ENCODE measurements around the gene KIF21A.

Gene KIF21A

DNA sequence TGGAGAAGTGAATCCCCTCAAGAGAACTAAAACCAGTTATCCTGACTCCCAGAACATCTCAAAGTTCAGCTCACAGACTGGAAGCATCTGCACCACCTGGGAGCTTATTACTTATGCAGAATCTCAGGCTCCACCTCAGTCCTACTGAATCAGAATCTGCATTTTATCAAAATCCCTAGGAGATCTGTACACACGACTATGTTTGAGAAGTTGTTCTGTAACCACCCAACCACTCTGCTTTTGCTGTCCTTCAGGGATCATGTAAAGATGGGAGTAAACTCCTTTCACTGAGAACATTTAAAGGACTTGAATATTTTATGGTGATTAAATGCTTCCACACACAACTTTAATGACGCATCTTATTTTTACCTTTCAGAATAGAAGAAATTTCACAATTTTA, 98.0 kb downstream of the KIF21A start:
- no peak for DNase-seq
- Histone ChIP-seq H3K4me1 (ENCODE audit: control extremely low read depth in 1 of 4, control insufficient read depth in 4 of 4, insufficient read depth in 4 of 4, low read length in 3 of 4) (no peaks in the 10 kb centered on the region), H3K9me3 (ENCODE audit: control extremely low read depth in 1 of 5, control insufficient read depth in 4 of 5, insufficient read depth in 2 of 5, low read depth in 1 of 5, low read length in 4 of 5) (no peaks in the 10 kb centered on the region), H3K27ac (ENCODE audit: insufficient read depth in 1 of 2, low read depth in 1 of 2, low read length in 2 of 2, poor library complexity in 1 of 2, severe bottlenecking in 2 of 2) (no peak overlapping the region), H3K4me3 (ENCODE audit: control insufficient read depth in 1 of 7, extremely low read depth in 1 of 7, insufficient read depth in 4 of 7, low read depth in 2 of 7, low read length in 6 of 7) (no peak overlapping the region), H3K27me3 (replicated peaks in 2 of 5; ENCODE audit: control insufficient read depth in 4 of 5, insufficient read depth in 5 of 5, low read length in 4 of 5) (no peaks in the 10 kb centered on the region), H3K36me3 (ENCODE audit: control insufficient read depth in 4 of 4, insufficient read depth in 4 of 4, low read length in 3 of 4) (no peaks in the 10 kb centered on the region)
- no CpG with 5 or more reads among the region's 2 CpGs for WGBS (ENCODE audit: insufficient coverage)
- POLR2A ChIA-PET = no interaction called here
- CTCF ChIA-PET = no interaction called here

DNA sequence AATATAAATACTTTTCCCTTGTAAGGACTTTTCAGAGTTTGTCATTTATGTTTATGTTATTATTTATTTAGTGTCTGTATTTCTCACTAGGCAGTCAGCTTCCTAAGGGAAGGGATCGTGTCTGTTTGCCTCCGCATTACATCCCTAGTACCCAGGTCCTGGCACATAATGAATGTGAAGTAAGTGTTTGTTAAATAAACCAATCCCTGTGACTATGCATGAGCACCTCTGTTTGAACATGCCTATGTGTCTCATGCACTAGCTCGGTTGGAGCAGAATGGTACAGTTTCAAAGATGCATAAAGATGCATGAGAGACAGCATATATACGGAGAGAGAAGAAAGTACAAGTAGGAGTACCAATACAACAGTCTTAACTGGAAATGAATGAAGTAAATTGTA, 99.3 kb downstream of the KIF21A start:
- Histone ChIP-seq H3K4me3 (ENCODE audit: control insufficient read depth in 1 of 7, extremely low read depth in 1 of 7, insufficient read depth in 4 of 7, low read depth in 2 of 7, low read length in 6 of 7) (no peak overlapping the region), H3K4me1 (ENCODE audit: control extremely low read depth in 1 of 4, control insufficient read depth in 4 of 4, insufficient read depth in 4 of 4, low read length in 3 of 4) (no peaks in the 10 kb centered on the region), H3K9me3 (ENCODE audit: control extremely low read depth in 1 of 5, control insufficient read depth in 4 of 5, insufficient read depth in 2 of 5, low read depth in 1 of 5, low read length in 4 of 5) (no peaks in the 10 kb centered on the region), H3K36me3 (ENCODE audit: control insufficient read depth in 4 of 4, insufficient read depth in 4 of 4, low read length in 3 of 4) (no peaks in the 10 kb centered on the region), H3K27me3 (replicated peaks in 2 of 5; ENCODE audit: control insufficient read depth in 4 of 5, insufficient read depth in 5 of 5, low read length in 4 of 5) (no peaks in the 10 kb centered on the region), H3K27ac (ENCODE audit: insufficient read depth in 1 of 2, low read depth in 1 of 2, low read length in 2 of 2, poor library complexity in 1 of 2, severe bottlenecking in 2 of 2) (no peak overlapping the region)
- CTCF ChIA-PET = no interaction called here
- POLR2A ChIA-PET = no interaction called here
- no peak for DNase-seq
- 100% methylated on average over 4 of the region's 4 CpGs for WGBS (ENCODE audit: insufficient coverage)

DNA sequence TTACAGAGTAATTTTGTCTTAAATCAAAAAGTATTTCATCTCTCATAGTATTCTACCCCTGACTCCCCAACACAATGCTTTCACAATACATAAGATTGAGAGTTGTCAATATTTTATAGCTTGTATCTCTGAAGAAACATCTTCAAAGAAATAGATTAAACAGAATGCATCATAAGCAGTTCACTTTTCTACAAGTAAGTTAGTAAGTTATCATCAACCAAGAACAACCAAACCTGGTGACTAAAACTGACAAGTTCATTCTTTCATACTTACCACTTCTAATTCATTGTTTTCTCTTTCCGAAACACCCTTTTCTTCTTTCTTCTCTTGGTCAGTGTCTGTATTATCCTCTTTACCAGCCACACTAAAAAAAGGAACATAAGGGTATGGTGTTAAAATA, 101.2 kb downstream of the KIF21A start:
- Histone ChIP-seq H3K36me3 (ENCODE audit: control insufficient read depth in 4 of 4, insufficient read depth in 4 of 4, low read length in 3 of 4) (no peaks in the 10 kb centered on the region), H3K9me3 (ENCODE audit: control extremely low read depth in 1 of 5, control insufficient read depth in 4 of 5, insufficient read depth in 2 of 5, low read depth in 1 of 5, low read length in 4 of 5) (no peaks in the 10 kb centered on the region), H3K27me3 (replicated peaks in 2 of 5; ENCODE audit: control insufficient read depth in 4 of 5, insufficient read depth in 5 of 5, low read length in 4 of 5) (no peaks in the 10 kb centered on the region), H3K4me1 (ENCODE audit: control extremely low read depth in 1 of 4, control insufficient read depth in 4 of 4, insufficient read depth in 4 of 4, low read length in 3 of 4) (no peaks in the 10 kb centered on the region), H3K27ac (ENCODE audit: insufficient read depth in 1 of 2, low read depth in 1 of 2, low read length in 2 of 2, poor library complexity in 1 of 2, severe bottlenecking in 2 of 2) (no peak overlapping the region), H3K4me3 (ENCODE audit: control insufficient read depth in 1 of 7, extremely low read depth in 1 of 7, insufficient read depth in 4 of 7, low read depth in 2 of 7, low read length in 6 of 7) (no peak overlapping the region)
- ChIA-PET CTCF (no interaction called here), POLR2A (no interaction called here)
- DNase-seq = no peak
- WGBS (ENCODE audit: insufficient coverage) = no CpG with 5 or more reads among the region's 1 CpG

DNA sequence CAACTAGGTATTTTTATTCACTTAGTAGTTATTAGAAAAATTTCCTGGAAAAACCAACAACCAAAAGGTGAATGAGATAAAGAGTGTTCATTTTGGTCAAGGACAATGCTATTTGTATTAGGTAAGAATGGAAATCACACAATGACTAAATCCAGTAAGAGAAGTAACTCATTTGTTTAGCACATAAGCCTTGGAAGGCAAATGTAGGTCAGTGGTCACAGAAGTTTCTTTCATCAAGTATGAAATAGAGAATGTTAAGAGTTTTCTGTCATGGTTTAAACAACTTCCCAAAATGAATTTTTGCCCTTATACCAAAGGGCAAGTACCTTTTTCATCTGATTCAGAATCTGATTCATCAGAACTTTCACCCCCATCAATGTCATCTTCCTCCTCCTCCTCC, 101.7 kb downstream of the KIF21A start:
- Histone ChIP-seq H3K9me3 (ENCODE audit: control extremely low read depth in 1 of 5, control insufficient read depth in 4 of 5, insufficient read depth in 2 of 5, low read depth in 1 of 5, low read length in 4 of 5) (no peaks in the 10 kb centered on the region), H3K4me1 (ENCODE audit: control extremely low read depth in 1 of 4, control insufficient read depth in 4 of 4, insufficient read depth in 4 of 4, low read length in 3 of 4) (no peaks in the 10 kb centered on the region), H3K36me3 (ENCODE audit: control insufficient read depth in 4 of 4, insufficient read depth in 4 of 4, low read length in 3 of 4) (no peaks in the 10 kb centered on the region), H3K4me3 (ENCODE audit: control insufficient read depth in 1 of 7, extremely low read depth in 1 of 7, insufficient read depth in 4 of 7, low read depth in 2 of 7, low read length in 6 of 7) (no peak overlapping the region), H3K27ac (ENCODE audit: insufficient read depth in 1 of 2, low read depth in 1 of 2, low read length in 2 of 2, poor library complexity in 1 of 2, severe bottlenecking in 2 of 2) (no peak overlapping the region), H3K27me3 (replicated peaks in 2 of 5; ENCODE audit: control insufficient read depth in 4 of 5, insufficient read depth in 5 of 5, low read length in 4 of 5) (no peaks in the 10 kb centered on the region)
- no peak for DNase-seq
- POLR2A ChIA-PET = no interaction called here
- CTCF ChIA-PET = no interaction called here

DNA sequence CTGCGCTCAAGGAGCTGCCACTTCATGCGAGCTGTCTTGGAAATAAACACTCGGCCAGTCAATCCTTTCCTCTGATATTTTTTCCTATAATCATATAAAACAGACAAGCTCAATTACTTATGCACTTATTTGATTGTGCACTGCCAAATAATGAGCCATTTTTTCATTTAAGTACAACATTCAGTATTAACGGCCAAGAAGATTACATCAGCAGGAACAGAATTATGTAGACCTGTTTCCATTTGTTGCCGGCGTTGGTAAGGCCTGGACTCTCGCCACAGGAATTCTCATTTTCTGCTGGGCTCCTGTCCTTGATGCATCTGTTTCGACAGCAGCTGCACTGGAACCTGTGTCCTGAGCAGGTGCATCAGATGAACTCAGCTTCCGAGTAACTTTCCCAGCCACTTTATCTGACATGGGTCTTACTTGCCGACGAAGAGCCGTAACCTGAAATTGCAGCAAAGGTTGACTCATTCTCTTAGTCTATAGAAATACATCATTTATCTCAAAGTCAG, 110.2 kb downstream of the KIF21A start:
- Histone ChIP-seq H3K4me3 (ENCODE audit: control insufficient read depth in 1 of 7, extremely low read depth in 1 of 7, insufficient read depth in 4 of 7, low read depth in 2 of 7, low read length in 6 of 7) (no peak overlapping the region), H3K27me3 (replicated peaks in 2 of 5; ENCODE audit: control insufficient read depth in 4 of 5, insufficient read depth in 5 of 5, low read length in 4 of 5) (no peaks in the 10 kb centered on the region), H3K27ac (ENCODE audit: insufficient read depth in 1 of 2, low read depth in 1 of 2, low read length in 2 of 2, poor library complexity in 1 of 2, severe bottlenecking in 2 of 2) (no peak overlapping the region), H3K36me3 (ENCODE audit: control insufficient read depth in 4 of 4, insufficient read depth in 4 of 4, low read length in 3 of 4) (peaks cover 0 to 4% (median 0%) of the 10 kb centered on the region in 4 experiments), H3K4me1 (ENCODE audit: control extremely low read depth in 1 of 4, control insufficient read depth in 4 of 4, insufficient read depth in 4 of 4, low read length in 3 of 4) (no peaks in the 10 kb centered on the region), H3K9me3 (ENCODE audit: control extremely low read depth in 1 of 5, control insufficient read depth in 4 of 5, insufficient read depth in 2 of 5, low read depth in 1 of 5, low read length in 4 of 5) (no peaks in the 10 kb centered on the region)
- ChIA-PET CTCF (interaction anchor here (0.6 kb wide), 1 partner anchor 117 kb away, joined by 3 read pairs; no protein-coding TSS in a partner anchor), POLR2A (no interaction called here)
- WGBS (ENCODE audit: insufficient coverage) = 95% methylated on average over 10 of the region's 12 CpGs
- DNase-seq = no peak

DNA sequence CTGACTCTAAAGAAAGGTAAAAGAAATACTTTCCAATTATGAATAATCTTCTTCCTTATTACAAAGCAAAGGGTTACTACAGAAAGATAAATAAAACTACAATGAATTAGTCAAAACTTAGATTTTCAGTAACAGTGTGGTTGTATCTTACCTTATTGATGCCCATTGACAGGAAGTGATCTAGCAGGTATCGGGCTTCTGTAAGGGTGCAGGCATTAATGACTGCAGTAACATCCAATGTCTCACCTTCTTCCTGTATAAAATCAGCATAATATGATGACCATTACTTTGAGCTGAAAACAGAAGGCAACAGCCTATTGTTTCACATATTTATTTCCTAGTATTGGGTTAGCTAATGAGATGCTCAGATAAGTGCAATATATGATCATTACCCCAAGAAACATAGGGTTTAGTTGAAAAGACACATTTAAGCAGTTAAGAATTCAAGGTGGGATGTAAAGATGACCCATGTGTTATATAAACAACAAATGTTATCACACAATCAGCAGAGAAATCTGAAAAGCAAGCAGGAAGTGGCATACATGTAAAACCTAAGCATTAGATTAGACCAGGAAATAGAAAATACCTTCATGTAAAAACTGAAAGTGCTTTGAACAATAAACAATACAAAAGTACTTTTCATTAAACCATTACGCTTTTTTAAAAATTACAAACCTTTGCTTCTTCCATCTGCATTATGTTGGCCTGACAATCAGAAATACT, 111.2 kb downstream of the KIF21A start:
- Histone ChIP-seq H3K9me3 (ENCODE audit: control extremely low read depth in 1 of 5, control insufficient read depth in 4 of 5, insufficient read depth in 2 of 5, low read depth in 1 of 5, low read length in 4 of 5) (no peaks in the 10 kb centered on the region), H3K4me1 (ENCODE audit: control extremely low read depth in 1 of 4, control insufficient read depth in 4 of 4, insufficient read depth in 4 of 4, low read length in 3 of 4) (no peaks in the 10 kb centered on the region), H3K27me3 (replicated peaks in 2 of 5; ENCODE audit: control insufficient read depth in 4 of 5, insufficient read depth in 5 of 5, low read length in 4 of 5) (no peaks in the 10 kb centered on the region), H3K4me3 (ENCODE audit: control insufficient read depth in 1 of 7, extremely low read depth in 1 of 7, insufficient read depth in 4 of 7, low read depth in 2 of 7, low read length in 6 of 7) (no peak overlapping the region), H3K27ac (ENCODE audit: insufficient read depth in 1 of 2, low read depth in 1 of 2, low read length in 2 of 2, poor library complexity in 1 of 2, severe bottlenecking in 2 of 2) (no peak overlapping the region), H3K36me3 (ENCODE audit: control insufficient read depth in 4 of 4, insufficient read depth in 4 of 4, low read length in 3 of 4) (peaks cover 0 to 4% (median 0%) of the 10 kb centered on the region in 4 experiments)
- CTCF ChIA-PET = no interaction called here
- 100% methylated on average over 1 of the region's 2 CpGs for WGBS (ENCODE audit: insufficient coverage)
- no peak for DNase-seq
- POLR2A ChIA-PET = no interaction called here

DNA sequence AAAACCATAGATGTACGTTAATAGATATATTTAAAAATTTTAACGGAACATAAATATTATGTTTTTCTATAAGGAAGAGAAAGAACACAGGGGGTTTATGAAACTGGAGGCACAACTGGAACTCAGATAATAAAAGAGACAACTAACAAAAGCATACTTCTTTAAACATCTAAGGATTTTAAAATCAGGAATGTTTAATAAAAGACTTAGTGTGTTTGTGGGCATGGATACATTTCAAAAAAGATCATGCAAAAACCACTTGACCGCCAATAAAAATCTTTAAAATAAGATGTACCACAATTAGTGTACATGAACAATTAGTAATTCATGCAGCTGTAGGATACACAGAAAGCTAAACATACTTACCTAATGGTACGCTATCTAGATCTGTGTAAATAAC, 113.0 kb downstream of the KIF21A start:
- H3K36me3 ChIP-seq (ENCODE audit: control insufficient read depth in 4 of 4, insufficient read depth in 4 of 4, low read length in 3 of 4) = peaks cover 0 to 4% (median 0%) of the 10 kb centered on the region in 4 experiments
- no peak for DNase-seq
- no peak overlapping the region for H3K4me3 ChIP-seq (ENCODE audit: control insufficient read depth in 1 of 7, extremely low read depth in 1 of 7, insufficient read depth in 4 of 7, low read depth in 2 of 7, low read length in 6 of 7)
- WGBS (ENCODE audit: insufficient coverage) = no CpG with 5 or more reads among the region's 4 CpGs
- no peak overlapping the region for H3K27ac ChIP-seq (ENCODE audit: insufficient read depth in 1 of 2, low read depth in 1 of 2, low read length in 2 of 2, poor library complexity in 1 of 2, severe bottlenecking in 2 of 2)
- POLR2A ChIA-PET = no interaction called here
- no peaks in the 10 kb centered on the region for H3K9me3 ChIP-seq (ENCODE audit: control extremely low read depth in 1 of 5, control insufficient read depth in 4 of 5, insufficient read depth in 2 of 5, low read depth in 1 of 5, low read length in 4 of 5)
- no peaks in the 10 kb centered on the region for H3K27me3 ChIP-seq (replicated peaks in 2 of 5; ENCODE audit: control insufficient read depth in 4 of 5, insufficient read depth in 5 of 5, low read length in 4 of 5)
- CTCF ChIA-PET = no interaction called here
- no peaks in the 10 kb centered on the region for H3K4me1 ChIP-seq (ENCODE audit: control extremely low read depth in 1 of 4, control insufficient read depth in 4 of 4, insufficient read depth in 4 of 4, low read length in 3 of 4)
